HEK293T (cell line): ENCODE results near the gene PXT1.

Source experiments
- CTCF ChIA-PET: fragments of 350-600 bp; formaldehyde crosslinking; extraction: SDS; loops from one replicate; lab custom pipeline; 2021; ENCODE audit warnings: antibody characterized with exemption, inconsistent platforms; lab: Yijun Ruan, JAX
- POLR2A ChIA-PET: fragments of 350-600 bp; formaldehyde crosslinking; extraction: SDS; loops from one replicate; lab custom pipeline; 2020; ENCODE audit warnings: antibody characterized with exemption, inconsistent platforms; lab: Yijun Ruan, JAX
- DNase-seq: peaks from one replicate; pipeline ENCODE4 v3.0.0; 2012; ENCODE audit warnings: mixed read lengths; ENCODE audit errors: extremely low spot score
- ARNT ChIP-seq: fragments of 450-650 bp; IDR thresholded peaks from 2 replicates; pipeline ENCODE4 v1.6.1; 2017; ENCODE audit warnings: mild to moderate bottlenecking
- BHLHE40 ChIP-seq: fragments of 450-650 bp; IDR thresholded peaks from 2 replicates; pipeline ENCODE4 v1.6.1; 2016; ENCODE audit warnings: mild to moderate bottlenecking, moderate library complexity, borderline replicate concordance
- CTBP1 ChIP-seq: fragments of 450-650 bp; IDR thresholded peaks from 2 replicates; pipeline ENCODE4 v1.6.1; 2016; ENCODE audit warnings: borderline replicate concordance
- ELF4 ChIP-seq: fragments of 450-650 bp; IDR thresholded peaks from 2 replicates; pipeline ENCODE4 v1.6.1; 2017; ENCODE audit warnings: antibody characterized with exemption
- FOXA1 ChIP-seq: fragments of 450-650 bp; IDR thresholded peaks from 2 replicates; pipeline ENCODE4 v1.6.1; 2016; ENCODE audit warnings: mild to moderate bottlenecking
- FOXK2 ChIP-seq: fragments of 450-650 bp; IDR thresholded peaks from 2 replicates; pipeline ENCODE4 v1.6.1; 2016; ENCODE audit warnings: mild to moderate bottlenecking
- FOXM1 ChIP-seq: fragments of 450-650 bp; IDR thresholded peaks from 2 replicates; pipeline ENCODE4 v1.6.1; 2017; ENCODE audit warnings: mild to moderate bottlenecking, borderline replicate concordance
- HDGF ChIP-seq: fragments of 450-650 bp; IDR thresholded peaks from 2 replicates; pipeline ENCODE4 v1.6.1; 2017; ENCODE audit warnings: antibody characterized with exemption, borderline replicate concordance
- L3MBTL2 ChIP-seq: fragments of 450-650 bp; conservative IDR thresholded peaks from 2 replicates; pipeline ENCODE4 v1.6.1; 2016; ENCODE audit warnings: mild to moderate bottlenecking
- LEF1 ChIP-seq: fragments of 450-650 bp; IDR thresholded peaks from 2 replicates; pipeline ENCODE4 v1.6.1; 2017; ENCODE audit warnings: mild to moderate bottlenecking, borderline replicate concordance
- NFRKB ChIP-seq: fragments of 450-650 bp; IDR thresholded peaks from 2 replicates; pipeline ENCODE4 v1.6.1; 2016; ENCODE audit warnings: mild to moderate bottlenecking, moderate library complexity
- PKNOX1 ChIP-seq: fragments of 450-650 bp; IDR thresholded peaks from 2 replicates; pipeline ENCODE4 v1.6.1; 2016
- SP1 ChIP-seq: fragments of 450-650 bp; IDR thresholded peaks from 2 replicates; pipeline ENCODE4 v1.6.1; 2017
- SUZ12 ChIP-seq: fragments of 450-650 bp; IDR thresholded peaks from 2 replicates; pipeline ENCODE4 v1.6.1; 2016; ENCODE audit warnings: mild to moderate bottlenecking
- TARDBP ChIP-seq: fragments of 450-650 bp; IDR thresholded peaks from 2 replicates; pipeline ENCODE4 v1.6.1; 2016
- ZNF384 ChIP-seq: fragments of 450-650 bp; IDR thresholded peaks from 2 replicates; pipeline ENCODE4 v1.6.1; 2016

PXT1 gene

GRCh38 chr6:36442103-36442670, 467 bp downstream of the PXT1 start:
- no peak for TF ChIP-seq ARNT
- TF ChIP-seq NFRKB, result no peak
- no peak for TF ChIP-seq BHLHE40
- TF ChIP-seq L3MBTL2, result 0 out of 2 replicates have a peak, but pooled peaks have one; percentile 7
- TF ChIP-seq ELF4, result no peak
- TF ChIP-seq FOXA1, result no peak
- DNase-seq, result no peak
- ChIA-PET CTCF (no interaction called here), POLR2A (interaction anchor here (1.7 kb wide), 1 partner anchor 19 kb away, joined by 29 read pairs; no protein-coding TSS in a partner anchor)

- TF ChIP-seq BHLHE40, result no peak
- TF ChIP-seq PKNOX1, result peak; percentile 89
- no peak for TF ChIP-seq ZNF384
- no peak for TF ChIP-seq FOXK2
- no peak for TF ChIP-seq CTBP1
- TF ChIP-seq SUZ12, result no peak
- TF ChIP-seq L3MBTL2, result no peak
- TF ChIP-seq ELF4, result peak; percentile 77
- no peak for TF ChIP-seq TARDBP
- TF ChIP-seq FOXM1, result no peak
- ChIA-PET POLR2A (interaction anchor here (0.9 to 1.7 kb wide), 4 partner anchors 11 to 22 kb away, joined by 3 to 29 read pairs (median 4); no protein-coding TSS in a partner anchor), CTCF (no interaction called here)
- peak; percentile 89 for DNase-seq
These were observed 1.3 kb downstream of the PXT1 start for GRCh38 chr6:36441307-36441894.

GRCh38 chr6:36436466-36436865, 6.2 kb downstream of the PXT1 start:
- ChIA-PET CTCF (no interaction called here), POLR2A (interaction anchor here (2.1 kb wide), 1 partner anchor 13 kb away, joined by 13 read pairs; no protein-coding TSS in a partner anchor)
- DNase-seq, result no peak
- TF ChIP-seq ELF4 (no peak), FOXK2 (no peak), CTBP1 (no peak), NFRKB (no peak)

GRCh38 chr6:36432151-36432671, 10.4 kb downstream of the PXT1 start:
- ChIA-PET CTCF (interaction anchor here (0.6 to 0.7 kb wide), 2 partner anchors 9 to 1434 kb away, joined by 4 to 7 read pairs; no protein-coding TSS in a partner anchor), POLR2A (interaction anchor here (1.8 kb wide), 1 partner anchor 9 kb away, joined by 6 read pairs; no protein-coding TSS in a partner anchor)
- TF ChIP-seq BHLHE40, result no peak
- TF ChIP-seq ZNF384, result no peak
- TF ChIP-seq HDGF, result no peak
- TF ChIP-seq NFRKB, result no peak
- TF ChIP-seq SP1, result no peak
- no peak for TF ChIP-seq PKNOX1
- TF ChIP-seq TARDBP, result no peak
- TF ChIP-seq CTBP1, result no peak
- DNase-seq, result no peak

GRCh38 chr6:36431197-36431596, 11.5 kb downstream of the PXT1 start:
- no peak for TF ChIP-seq FOXA1
- TF ChIP-seq FOXM1, result no peak
- TF ChIP-seq NFRKB, result no peak
- ChIA-PET POLR2A (interaction anchor here (1.6 kb wide), 1 partner anchor 10 kb away, joined by 5 read pairs; no protein-coding TSS in a partner anchor), CTCF (no interaction called here)
- no peak for DNase-seq

GRCh38 chr6:36430351-36430750, 12.3 kb downstream of the PXT1 start:
- DNase-seq, result no peak
- ChIA-PET POLR2A (interaction anchor here (1.6 kb wide), 1 partner anchor 11 kb away, joined by 5 read pairs; no protein-coding TSS in a partner anchor), CTCF (interaction anchor here (0.6 kb wide), 1 partner anchor 305 kb away, joined by 3 read pairs; no protein-coding TSS in a partner anchor)
- TF ChIP-seq SP1 (no peak), CTBP1 (no peak), NFRKB (no peak), FOXK2 (no peak), ARNT (no peak), FOXM1 (no peak), BHLHE40 (no peak), L3MBTL2 (no peak), TARDBP (no peak), FOXA1 (no peak), HDGF (no peak), ELF4 (no peak), ZNF384 (no peak), PKNOX1 (no peak), LEF1 (no peak), SUZ12 (no peak)

GRCh38 chr6:36428911-36429310, 13.7 kb downstream of the PXT1 start:
- POLR2A ChIA-PET, result interaction anchor here (1.0 kb wide), 1 partner anchor 12 kb away, joined by 3 read pairs; no protein-coding TSS in a partner anchor
- CTCF ChIA-PET, result no interaction called here
- no peak for TF ChIP-seq FOXM1
- TF ChIP-seq HDGF, result no peak
- TF ChIP-seq CTBP1, result no peak
- no peak for TF ChIP-seq TARDBP
- TF ChIP-seq PKNOX1, result no peak
- TF ChIP-seq NFRKB, result no peak
- no peak for TF ChIP-seq ARNT
- no peak for TF ChIP-seq L3MBTL2
- TF ChIP-seq ZNF384, result no peak
- no peak for TF ChIP-seq SP1
- no peak for TF ChIP-seq FOXA1
- TF ChIP-seq SUZ12, result no peak
- no peak for TF ChIP-seq BHLHE40
- TF ChIP-seq ELF4, result no peak
- TF ChIP-seq LEF1, result no peak
- TF ChIP-seq FOXK2, result no peak

More at GRCh38 chr6:36428911-36429310, 13.7 kb downstream of the PXT1 start:
- DNase-seq, result no peak
